A549 (cell line): ENCODE measurements around the gene GRM7. TPM values are rescaled to one million over a fixed set of nuclear protein-coding genes. Genes with fewer than 3 reads are reported as not detected.

Experiments
- ATAC-seq, 2 experiments: fragments of 200-7000 bp in 1 of 2; fragments of >200 bp in 1 of 2; cut with Nextera tagmentation in 1 of 2; cut with Tn5 transposase in 1 of 2; 3 replicates each; pipeline versions ENCODE4 v1.8.0 to v1.9.1; 2018 to 2020; ENCODE audit warnings: mild to moderate bottlenecking in 1 of 2, moderate library complexity in 1 of 2
- CTCF ChIA-PET: fragments of 300-600 bp; sonication (Branson Sonifier 250); formaldehyde crosslinking; extraction: SDS; loops from one replicate; lab custom pipeline; 2021; ENCODE audit warnings: antibody characterized with exemption, inconsistent platforms; lab: Yijun Ruan, JAX
- POLR2A ChIA-PET: fragments of 350-600 bp; formaldehyde crosslinking; extraction: SDS; loops from one replicate; lab custom pipeline; 2021; ENCODE audit warnings: antibody characterized with exemption, inconsistent platforms; lab: Yijun Ruan, JAX
- DNase-seq, 2 experiments: peaks; one replicate each; pipeline versions ENCODE4 v3.0.0 to v3.0.0-alpha.2; 2011 to 2016; ENCODE audit warnings: low read depth in 1 of 2, low spot score in 1 of 2
- FAIRE-seq: peaks from 2 replicates; lab custom pipeline; 2011; peaks lifted over from hg19 to GRCh38; lab: Jason Lieb, UNC
- H3K27ac ChIP-seq, 2 experiments: fragments of >200 bp; sonication (Bioruptor Twin); formaldehyde crosslinking; 3 replicates each; pipeline ENCODE4 v1.5.1; 2016 to 2017
- H3K4me1 ChIP-seq: fragments of >200 bp; sonication (Bioruptor Twin); formaldehyde crosslinking; 3 replicates; pipeline ENCODE4 v1.6.1; 2016
- H3K4me2 ChIP-seq: fragments of >200 bp; sonication (Bioruptor Twin); formaldehyde crosslinking; 3 replicates; pipeline ENCODE4 v1.6.1; 2016
- H3K4me3 ChIP-seq: fragments of >200 bp; sonication (Bioruptor Twin); formaldehyde crosslinking; 3 replicates; pipeline ENCODE4 v1.5.1; 2016
- H3K9me3 ChIP-seq: fragments of >200 bp; sonication (Bioruptor Twin); formaldehyde crosslinking; 3 replicates; pipeline ENCODE4 v1.6.1; 2016
- BHLHE40 ChIP-seq: IDR thresholded peaks from 2 replicates; pipeline ENCODE4 v1.6.1; 2012; ENCODE audit warnings: low read depth, low read length, inconsistent platforms
- CBX2 ChIP-seq: fragments of 200-600 bp; sonication (generic); IDR thresholded peaks from 2 replicates; pipeline ENCODE4 v1.6.1; 2016; ENCODE audit warnings: low read depth, mild to moderate bottlenecking, borderline replicate concordance
- CEBPB ChIP-seq, 2 experiments: fragments of >200 bp in 1 of 2; sonication (Bioruptor Twin) in 1 of 2; formaldehyde crosslinking in 1 of 2; IDR thresholded peaks; 2 replicates each; pipeline ENCODE4 v1.6.1; 2012 to 2016
- CHD2 ChIP-seq: fragments of 150-350 bp; IDR thresholded peaks from 2 replicates; pipeline ENCODE4 v1.6.1; 2014; ENCODE audit warnings: low read length; ENCODE audit not compliant: partially characterized antibody
- EHMT2 ChIP-seq: fragments of 200-600 bp; sonication (generic); IDR thresholded peaks from 2 replicates; pipeline ENCODE4 v1.6.1; 2016; ENCODE audit warnings: antibody characterized with exemption, low read depth, mild to moderate bottlenecking, moderate library complexity
- FOSL2 ChIP-seq, 2 experiments: fragments of 450-650 bp in 1 of 2; fragments of >200 bp in 1 of 2; sonication (Bioruptor Twin) in 1 of 2; formaldehyde crosslinking; IDR thresholded peaks; 2 replicates each; pipeline versions ENCODE4 v1.5.0 to v1.6.1; 2016 to 2020; ENCODE audit warnings: mild to moderate bottlenecking in 1 of 2, moderate library complexity in 1 of 2
- HDAC2 ChIP-seq: fragments of 200-600 bp; sonication (generic); IDR thresholded peaks from 2 replicates; pipeline ENCODE4 v1.6.1; 2016
- JUN ChIP-seq, 2 experiments: fragments of >200 bp; sonication (Bioruptor Twin); formaldehyde crosslinking; IDR thresholded peaks; 2 replicates in 1 of 2; 3 replicates in 1 of 2; pipeline ENCODE4 v1.6.1; 2016 to 2017
- NFE2L2 ChIP-seq: fragments of 150-350 bp; conservative IDR thresholded peaks from 2 replicates; pipeline ENCODE4 v1.6.1; 2014; ENCODE audit warnings: low read length
- NPAS2 ChIP-seq: fragments of 250-450 bp; sonication (Bioruptor Pico); IDR thresholded peaks from 2 replicates; pipeline ENCODE4 v1.8.0; 2022; ENCODE audit warnings: mild to moderate bottlenecking, moderate library complexity, borderline replicate concordance
- PHF8 ChIP-seq: fragments of 200-600 bp; sonication (generic); IDR thresholded peaks from 2 replicates; pipeline ENCODE4 v1.6.1; 2016; ENCODE audit warnings: low read depth, mild to moderate bottlenecking, antibody characterized with exemption, moderate library complexity, borderline replicate concordance
- RAD21 ChIP-seq, 2 experiments: fragments of >200 bp in 1 of 2; sonication (Bioruptor Twin) in 1 of 2; formaldehyde crosslinking in 1 of 2; IDR thresholded peaks in 1 of 2; conservative IDR thresholded peaks in 1 of 2; 2 replicates in 1 of 2; 3 replicates in 1 of 2; pipeline ENCODE4 v1.6.1; 2012 to 2018; ENCODE audit warnings: inconsistent platforms in 1 of 2
- RARB ChIP-seq: fragments of 250-450 bp; sonication (Bioruptor Pico); IDR thresholded peaks from 2 replicates; pipeline ENCODE4 v1.8.0; 2021; ENCODE audit warnings: mild to moderate bottlenecking, moderate library complexity
- RFX5 ChIP-seq: fragments of 450-650 bp; IDR thresholded peaks from 2 replicates; pipeline ENCODE4 v1.7.1; 2014; ENCODE audit warnings: antibody characterized with exemption, mild to moderate bottlenecking, moderate library complexity
- RNF2 ChIP-seq: fragments of 200-600 bp; sonication (generic); IDR thresholded peaks from 2 replicates; pipeline ENCODE4 v1.6.1; 2016; ENCODE audit warnings: low read depth, mild to moderate bottlenecking, antibody characterized with exemption, moderate library complexity, borderline replicate concordance
- SREBF2 ChIP-seq: fragments of 450-650 bp; IDR thresholded peaks from 2 replicates; pipeline ENCODE4 v1.6.1; 2014; ENCODE audit warnings: mild to moderate bottlenecking, moderate library complexity
- ZNF302 ChIP-seq: fragments of 250-450 bp; sonication (Bioruptor Pico); IDR thresholded peaks from 2 replicates; pipeline ENCODE4 v1.9.0; 2021; ENCODE audit warnings: inconsistent platforms, mild to moderate bottlenecking, moderate library complexity
- WGBS: methylation state at CpG from one replicate; pipeline ENCODE4 v1.1.6; 2017; ENCODE audit errors: missing lambda C conversion rate; 5-methylcytosine and 5-hydroxymethylcytosine counted together
- polyA plus RNA-seq, 4 experiments: library from polyadenylated mRNA; depleted of rRNA in 3 of 4; stranded (reverse); fragments of >200 nt; fragmentation: RNase III in 1 of 4; extraction: RNeasy Plus Mini Kit Qiagen cat#74134 plus additional on column Dnase treatment in 1 of 4; gene quantifications; 2 replicates in 3 of 4; 3 replicates in 1 of 4; pipeline ENCODE4 v1.2.3, GENCODE V29; 2011 to 2017
- TF ChIP-seq, protein P1 (sequence below): fragments of 200-600 bp; sonication (generic); IDR thresholded peaks from 2 replicates; pipeline ENCODE4 v1.6.1; 2016; ENCODE audit warnings: antibody characterized with exemption, mild to moderate bottlenecking, moderate library complexity
- TF ChIP-seq, protein P2 (sequence below): IDR thresholded peaks from 2 replicates; pipeline ENCODE4 v1.6.1; 2012
- TF ChIP-seq, protein P3 (sequence below): fragments of >200 bp; sonication (Bioruptor Twin); formaldehyde crosslinking; IDR thresholded peaks from 3 replicates; pipeline ENCODE4 v1.6.1; 2016

GRM7 gene
- polyA plus RNA-seq, 2 of the 4 experiments (the other 2 are of a cell fraction): not detected

DNA sequence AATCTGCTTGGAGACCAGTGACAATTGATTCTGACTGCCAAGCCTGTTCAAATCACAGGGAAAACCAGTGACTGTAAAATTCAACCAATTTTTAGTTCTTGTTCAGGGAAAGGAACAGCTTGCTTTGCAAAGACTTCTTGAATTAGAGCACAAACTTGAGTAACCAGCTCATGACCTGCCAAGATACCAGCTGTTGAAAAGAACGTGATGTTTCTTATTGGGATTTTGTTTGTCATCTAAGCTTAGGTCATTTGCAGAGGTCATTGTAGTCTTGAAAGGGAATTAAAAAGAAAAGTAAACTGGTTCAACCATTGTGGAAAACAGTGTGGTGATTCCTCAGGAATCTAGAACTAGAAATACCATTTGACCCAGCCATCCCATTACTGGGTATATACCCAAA, 428.2 kb downstream of the GRM7 start:
- FAIRE-seq (no peak), ATAC-seq (no peak), DNase-seq (no peak)
- ChIA-PET CTCF (no interaction called here), POLR2A (no interaction called here)
- H3K9me3 ChIP-seq: no peaks in the 10 kb centered on the region
- WGBS: 8% methylated on average over 1 of the region's 1 CpG
- no peak overlapping the region for H3K4me3 ChIP-seq
- H3K27ac ChIP-seq: no peak overlapping the region
- H3K4me1 ChIP-seq: no peaks in the 10 kb centered on the region
- TF ChIP-seq, protein P1, sequence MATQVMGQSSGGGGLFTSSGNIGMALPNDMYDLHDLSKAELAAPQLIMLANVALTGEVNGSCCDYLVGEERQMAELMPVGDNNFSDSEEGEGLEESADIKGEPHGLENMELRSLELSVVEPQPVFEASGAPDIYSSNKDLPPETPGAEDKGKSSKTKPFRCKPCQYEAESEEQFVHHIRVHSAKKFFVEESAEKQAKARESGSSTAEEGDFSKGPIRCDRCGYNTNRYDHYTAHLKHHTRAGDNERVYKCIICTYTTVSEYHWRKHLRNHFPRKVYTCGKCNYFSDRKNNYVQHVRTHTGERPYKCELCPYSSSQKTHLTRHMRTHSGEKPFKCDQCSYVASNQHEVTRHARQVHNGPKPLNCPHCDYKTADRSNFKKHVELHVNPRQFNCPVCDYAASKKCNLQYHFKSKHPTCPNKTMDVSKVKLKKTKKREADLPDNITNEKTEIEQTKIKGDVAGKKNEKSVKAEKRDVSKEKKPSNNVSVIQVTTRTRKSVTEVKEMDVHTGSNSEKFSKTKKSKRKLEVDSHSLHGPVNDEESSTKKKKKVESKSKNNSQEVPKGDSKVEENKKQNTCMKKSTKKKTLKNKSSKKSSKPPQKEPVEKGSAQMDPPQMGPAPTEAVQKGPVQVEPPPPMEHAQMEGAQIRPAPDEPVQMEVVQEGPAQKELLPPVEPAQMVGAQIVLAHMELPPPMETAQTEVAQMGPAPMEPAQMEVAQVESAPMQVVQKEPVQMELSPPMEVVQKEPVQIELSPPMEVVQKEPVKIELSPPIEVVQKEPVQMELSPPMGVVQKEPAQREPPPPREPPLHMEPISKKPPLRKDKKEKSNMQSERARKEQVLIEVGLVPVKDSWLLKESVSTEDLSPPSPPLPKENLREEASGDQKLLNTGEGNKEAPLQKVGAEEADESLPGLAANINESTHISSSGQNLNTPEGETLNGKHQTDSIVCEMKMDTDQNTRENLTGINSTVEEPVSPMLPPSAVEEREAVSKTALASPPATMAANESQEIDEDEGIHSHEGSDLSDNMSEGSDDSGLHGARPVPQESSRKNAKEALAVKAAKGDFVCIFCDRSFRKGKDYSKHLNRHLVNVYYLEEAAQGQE: no peak
- TF ChIP-seq, protein P2, sequence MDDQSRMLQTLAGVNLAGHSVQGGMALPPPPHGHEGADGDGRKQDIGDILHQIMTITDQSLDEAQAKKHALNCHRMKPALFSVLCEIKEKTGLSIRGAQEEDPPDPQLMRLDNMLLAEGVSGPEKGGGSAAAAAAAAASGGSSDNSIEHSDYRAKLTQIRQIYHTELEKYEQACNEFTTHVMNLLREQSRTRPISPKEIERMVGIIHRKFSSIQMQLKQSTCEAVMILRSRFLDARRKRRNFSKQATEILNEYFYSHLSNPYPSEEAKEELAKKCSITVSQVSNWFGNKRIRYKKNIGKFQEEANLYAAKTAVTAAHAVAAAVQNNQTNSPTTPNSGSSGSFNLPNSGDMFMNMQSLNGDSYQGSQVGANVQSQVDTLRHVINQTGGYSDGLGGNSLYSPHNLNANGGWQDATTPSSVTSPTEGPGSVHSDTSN: no peak
- TF ChIP-seq CHD2: no peak
- no peak for TF ChIP-seq CEBPB (IDR thresholded peaks at IDR 0.05)
- no peak for TF ChIP-seq SREBF2
- H3K4me2 ChIP-seq: no peak overlapping the region

DNA sequence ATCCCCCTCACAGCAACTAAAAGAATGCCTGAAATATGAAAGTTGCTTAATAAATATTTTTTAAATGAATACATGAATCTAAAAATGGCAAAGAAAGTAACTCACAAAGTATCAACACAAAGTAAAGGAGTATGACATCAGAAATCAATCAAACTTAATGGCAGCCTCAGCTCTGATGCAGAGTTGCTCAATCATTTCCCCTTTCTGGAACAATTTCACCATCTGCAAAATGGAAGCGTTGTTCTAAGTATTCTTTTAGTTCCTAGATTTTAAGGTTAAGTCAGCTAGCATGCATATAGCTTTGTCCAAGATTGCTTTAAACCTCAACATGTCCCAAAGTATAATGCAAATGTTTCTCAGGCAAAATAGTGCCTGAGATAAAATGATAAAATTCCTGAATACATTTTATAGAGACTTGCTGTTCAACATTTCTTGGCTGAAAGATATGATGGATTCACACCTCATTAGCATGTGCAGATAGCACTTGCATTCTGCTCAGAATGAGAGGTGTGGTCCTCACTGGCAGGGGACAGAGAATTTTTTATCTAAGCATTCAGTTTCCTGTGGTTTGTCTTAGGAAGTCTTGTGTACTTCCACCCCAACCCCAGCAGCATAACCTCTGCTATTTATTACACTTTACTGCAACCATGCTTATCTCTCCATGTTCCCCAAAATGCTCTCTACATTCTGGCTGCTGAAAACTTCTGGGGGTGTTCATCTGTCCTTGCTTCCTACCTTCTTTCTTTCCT, 429.3 kb downstream of the GRM7 start:
- ChIA-PET POLR2A (no interaction called here), CTCF (no interaction called here)
- Histone ChIP-seq H3K4me2 (no peak overlapping the region), H3K4me1 (no peaks in the 10 kb centered on the region), H3K27ac (no peak overlapping the region), H3K9me3 (no peaks in the 10 kb centered on the region), H3K4me3 (no peak overlapping the region)
- no peak for DNase-seq
- no peak for TF ChIP-seq PHF8
- no peak for TF ChIP-seq NPAS2 (CRISPR knock-in tag)
- TF ChIP-seq BHLHE40: no peak
- TF ChIP-seq FOSL2 (IDR thresholded peaks at IDR 0.05): no peak
- TF ChIP-seq FOSL2 (CRISPR knock-in tag; IDR thresholded peaks at IDR 0.05): no peak
- TF ChIP-seq EHMT2: no peak
- no peak for TF ChIP-seq RAD21 (conservative IDR thresholded peaks at IDR 0.05 in 1 of 2, IDR thresholded peaks at IDR 0.05 in 1 of 2)
- no peak for TF ChIP-seq HDAC2
- no peak for TF ChIP-seq RFX5
- TF ChIP-seq NFE2L2: no peak
- no peak for TF ChIP-seq RARB (CRISPR knock-in tag)
- no peak for TF ChIP-seq ZNF302 (CRISPR knock-in tag)
- no peak for TF ChIP-seq CBX2
- TF ChIP-seq, protein P3, sequence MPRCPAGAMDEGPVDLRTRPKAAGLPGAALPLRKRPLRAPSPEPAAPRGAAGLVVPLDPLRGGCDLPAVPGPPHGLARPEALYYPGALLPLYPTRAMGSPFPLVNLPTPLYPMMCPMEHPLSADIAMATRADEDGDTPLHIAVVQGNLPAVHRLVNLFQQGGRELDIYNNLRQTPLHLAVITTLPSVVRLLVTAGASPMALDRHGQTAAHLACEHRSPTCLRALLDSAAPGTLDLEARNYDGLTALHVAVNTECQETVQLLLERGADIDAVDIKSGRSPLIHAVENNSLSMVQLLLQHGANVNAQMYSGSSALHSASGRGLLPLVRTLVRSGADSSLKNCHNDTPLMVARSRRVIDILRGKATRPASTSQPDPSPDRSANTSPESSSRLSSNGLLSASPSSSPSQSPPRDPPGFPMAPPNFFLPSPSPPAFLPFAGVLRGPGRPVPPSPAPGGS: no peak
- TF ChIP-seq JUN (IDR thresholded peaks at IDR 0.05): no peak
- no peak for TF ChIP-seq RNF2
- ATAC-seq: no peak
- FAIRE-seq: no peak
- WGBS: 22% methylated on average over 1 of the region's 1 CpG
